Epithelial cell of umbilical artery (primary cell): ENCODE data around the gene MED4. TPM values are rescaled to one million over a fixed set of nuclear protein-coding genes. Genes with fewer than 3 reads are reported as not detected.

ENCODE experiments used
- total RNA-seq: library from RNA; depleted of rRNA; stranded (reverse); fragments of >200 nt; gene quantifications from 2 replicates; pipeline ENCODE4 v1.2.3, GENCODE V29; 2014

MED4 gene, protein sequence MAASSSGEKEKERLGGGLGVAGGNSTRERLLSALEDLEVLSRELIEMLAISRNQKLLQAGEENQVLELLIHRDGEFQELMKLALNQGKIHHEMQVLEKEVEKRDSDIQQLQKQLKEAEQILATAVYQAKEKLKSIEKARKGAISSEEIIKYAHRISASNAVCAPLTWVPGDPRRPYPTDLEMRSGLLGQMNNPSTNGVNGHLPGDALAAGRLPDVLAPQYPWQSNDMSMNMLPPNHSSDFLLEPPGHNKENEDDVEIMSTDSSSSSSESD
- total RNA-seq: 30.1 and 33.8 TPM in 2 replicates

GRCh38 chr13:48094781-48095502, at the start of gene MED4:
Gene MED4 (minus strand): TSS chr13:48095104. CDS start chr13:48095078, 26 bp downstream.

GRCh38 chr13:48037346-48038173, 57.3 kb downstream of the MED4 start, which contains the start of gene NUDT15:
Gene NUDT15 (plus strand): TSS chr13:48037726. CDS start chr13:48037747, 21 bp downstream.

Other genes with a start within 250 kb of the MED4 start
- gene SUCLA2, start 93.8 kb downstream of the MED4 start, total RNA-seq: 43.5 and 56.2 TPM in 2 replicates
- 32.2 and 37.2 TPM in 2 replicates for gene NUDT15, start 57.4 kb downstream of the MED4 start, total RNA-seq
- 105 and 113 TPM in 2 replicates for gene ITM2B, start 138.1 kb upstream of the MED4 start, total RNA-seq
- gene RB1, start 208.6 kb upstream of the MED4 start, total RNA-seq: 20.5 and 26.7 TPM in 2 replicates